GM11168 (cell line): ENCODE results near the gene ORC3.
"Not testable (repeated sequence)": the region's sequence is repeated elsewhere in the genome, so short reads cannot be mapped to it uniquely, and the experiment has no call there.

Experiments
- in situ Hi-C: fragments of 300-500 bp; cut with MboI; formaldehyde crosslinking; loops from one replicate; pipeline ENCODE4 v1.12.0; 2022; ENCODE audit warnings: low sequenced_read_pairs; ENCODE audit not compliant: unreplicated experiment

The ORC3 gene

DNA sequence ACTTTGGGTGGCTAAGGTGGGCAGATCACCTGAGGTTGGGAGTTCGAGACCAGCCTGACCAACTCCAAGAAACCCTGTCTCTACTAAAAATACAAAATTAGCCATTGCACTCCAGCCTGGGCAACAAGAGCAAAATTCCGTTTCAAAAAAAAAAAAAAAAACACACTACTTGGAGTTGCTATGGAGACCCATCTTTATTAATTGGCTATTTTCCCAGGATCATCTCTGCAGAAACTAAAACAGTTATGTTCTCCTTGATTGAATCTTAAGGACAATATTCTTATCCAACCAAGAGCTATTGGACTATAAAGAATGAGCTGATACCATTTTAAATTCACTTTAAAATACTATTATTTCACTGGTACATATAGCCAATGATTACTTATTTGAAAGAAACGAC, 97.4 kb downstream of the ORC3 start:
- in situ Hi-C loops = no loop called here

DNA sequence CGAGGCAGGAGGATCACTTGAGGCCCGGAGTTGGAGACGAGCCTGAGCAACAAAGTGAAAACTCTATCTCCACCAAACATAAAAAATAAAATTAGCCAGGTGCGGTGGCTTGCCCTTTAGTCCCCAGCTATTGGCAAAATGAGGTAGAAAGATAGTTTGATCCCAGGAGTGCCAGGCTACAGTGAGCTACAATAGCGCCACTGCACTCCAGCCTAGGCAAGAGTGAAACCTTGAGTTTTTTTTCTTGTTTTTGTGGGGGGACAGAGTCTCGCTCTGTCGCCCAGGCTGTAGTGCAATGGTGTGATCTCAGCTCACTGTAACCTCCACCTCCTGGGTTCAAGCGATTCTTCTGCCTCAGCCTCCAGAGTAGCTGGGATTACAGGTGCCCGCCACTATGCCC, 98.0 kb downstream of the ORC3 start:
- in situ Hi-C loops = not testable (repeated sequence)

DNA sequence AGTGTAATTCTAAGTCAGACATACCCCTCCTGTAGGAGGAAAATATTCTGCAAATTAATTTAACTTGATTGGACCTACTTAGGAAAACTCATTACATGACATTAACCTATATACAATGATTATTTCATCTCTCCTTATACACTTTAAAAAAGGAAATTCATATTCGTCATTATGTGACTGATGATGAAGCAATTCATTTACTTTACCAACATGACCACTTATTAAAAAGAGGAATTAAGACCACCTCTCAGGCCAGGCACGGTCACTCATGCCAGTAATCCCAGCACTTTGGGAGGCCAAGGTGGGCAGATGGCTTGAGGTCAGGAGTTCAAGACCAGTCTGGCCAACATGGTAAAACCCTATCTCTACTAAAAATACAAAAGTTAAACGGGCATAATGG, 100.5 kb downstream of the ORC3 start:
- in situ Hi-C loops = no loop called here

DNA sequence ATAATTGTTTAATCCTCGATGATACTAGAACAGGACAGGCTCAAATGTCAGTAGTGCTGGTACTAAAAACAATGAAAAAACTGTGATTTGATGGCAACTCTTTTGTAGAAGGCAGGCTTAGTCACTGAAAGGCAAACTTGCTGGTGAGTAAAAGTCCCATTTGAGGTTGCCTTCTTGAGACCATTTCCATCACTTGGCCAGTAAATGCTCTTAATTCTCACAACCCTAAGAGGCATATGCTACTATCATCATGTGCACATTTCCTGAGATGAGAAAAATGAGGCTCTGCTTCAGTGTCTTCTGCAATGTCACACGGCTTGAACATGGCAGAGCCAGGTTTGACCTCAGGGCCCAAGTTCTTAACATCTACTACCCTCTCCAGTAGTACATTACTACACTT, 102.2 kb downstream of the ORC3 start:
- in situ Hi-C loops = no loop called here

DNA sequence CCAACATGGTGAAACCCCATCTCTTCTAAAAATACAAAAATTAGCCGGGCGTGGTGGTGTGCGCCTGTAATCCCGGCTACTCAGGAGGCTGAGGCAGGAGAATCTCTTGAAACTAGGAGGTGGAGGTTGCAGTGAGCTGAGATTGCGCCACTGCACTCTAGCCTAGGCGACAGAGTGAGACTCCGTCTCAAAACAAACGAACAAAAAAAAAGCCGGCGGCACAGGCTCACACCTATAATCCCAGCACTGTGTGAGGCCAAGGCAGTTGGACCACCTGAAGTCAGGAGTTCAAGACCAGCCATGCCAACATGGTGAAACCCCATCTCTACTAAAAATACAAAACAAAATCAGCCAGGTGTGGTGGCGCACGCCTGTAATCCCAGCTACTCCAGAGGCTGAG, 106.9 kb downstream of the ORC3 start:
- in situ Hi-C loops = not testable (repeated sequence)

DNA sequence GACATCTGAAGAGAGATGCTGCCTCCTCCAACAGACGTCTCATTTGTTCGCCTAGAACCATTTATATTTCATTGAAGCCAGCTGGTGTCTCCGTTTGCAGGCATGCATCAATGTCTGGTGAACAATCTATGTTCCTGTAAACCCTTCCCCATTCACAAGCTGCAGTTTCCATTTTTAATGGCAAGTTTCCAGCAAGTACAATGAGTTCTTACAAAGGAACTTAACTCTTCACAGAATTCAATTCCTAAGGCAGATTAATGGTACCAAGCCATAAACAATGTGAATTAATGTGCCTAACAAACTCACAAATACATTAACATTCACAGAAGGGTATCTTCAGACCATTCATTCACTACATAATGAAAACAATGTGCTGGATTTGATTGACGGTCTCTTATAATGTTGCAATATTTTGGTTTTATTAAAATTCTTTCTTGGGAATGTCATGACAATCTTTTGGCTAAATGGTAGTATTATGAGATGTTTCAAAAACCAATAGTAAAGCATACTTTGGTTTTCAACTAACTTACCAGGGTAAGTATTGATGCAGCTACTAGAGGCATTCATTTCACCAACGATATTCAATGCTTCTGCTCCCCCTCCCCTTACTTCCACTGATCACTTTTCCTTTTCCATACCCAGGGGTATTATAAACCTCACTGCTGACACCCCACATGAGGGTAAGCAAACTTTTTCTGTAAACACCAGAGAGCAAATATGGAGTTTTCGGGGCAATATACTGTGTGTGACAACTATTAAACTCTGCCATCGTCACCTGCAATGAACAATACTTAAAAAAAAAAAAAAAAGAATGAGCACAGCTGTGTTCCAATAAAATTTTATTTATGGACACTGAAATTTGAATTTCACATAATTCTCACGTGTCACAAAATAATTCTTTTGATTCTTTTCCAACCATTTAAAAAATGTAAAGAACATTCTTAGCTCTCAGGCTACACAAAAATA, 107.9 kb downstream of the ORC3 start:
- in situ Hi-C loops = no loop called here

DNA sequence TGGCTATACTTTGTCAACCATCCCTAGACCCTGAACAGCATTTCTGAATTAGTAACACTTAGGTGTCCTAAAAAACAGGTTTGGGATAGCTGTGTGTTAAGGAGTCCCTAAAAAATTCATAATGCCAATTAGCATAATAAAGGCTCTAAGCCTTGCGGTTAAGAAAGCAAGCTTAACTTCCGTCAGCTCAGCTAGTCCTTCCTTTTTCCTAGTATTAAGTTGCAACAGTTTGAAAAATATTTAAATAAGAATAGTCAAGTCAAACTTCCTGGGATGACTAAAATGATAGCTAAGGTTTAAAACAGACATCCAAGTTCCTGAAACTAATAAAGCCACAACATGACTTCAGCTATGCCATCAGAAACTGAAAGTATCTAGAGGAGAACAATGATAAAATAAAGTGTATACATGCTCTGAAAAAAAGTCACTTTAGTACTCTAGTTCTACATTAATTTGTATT, 108.6 kb downstream of the ORC3 start:
- in situ Hi-C loops = no loop called here

DNA sequence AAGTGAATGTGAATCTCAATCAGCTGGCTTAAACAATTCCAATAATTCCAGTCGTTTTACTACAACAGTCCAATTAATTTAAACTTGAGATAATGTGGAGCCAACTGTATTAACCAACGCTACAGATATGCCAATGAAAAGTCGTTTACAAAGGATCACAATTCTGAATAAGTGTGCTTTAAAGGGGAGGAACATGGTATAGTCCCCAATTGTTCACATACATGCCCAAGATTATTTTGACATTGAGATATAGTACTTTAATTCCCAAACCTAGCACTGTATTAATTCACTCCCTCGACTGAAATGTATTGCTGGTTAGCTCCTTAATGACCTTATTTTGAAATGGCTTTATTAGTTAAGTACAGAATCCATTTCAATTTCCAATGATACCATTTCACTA, 109.6 kb downstream of the ORC3 start:
- in situ Hi-C loops = no loop called here

DNA sequence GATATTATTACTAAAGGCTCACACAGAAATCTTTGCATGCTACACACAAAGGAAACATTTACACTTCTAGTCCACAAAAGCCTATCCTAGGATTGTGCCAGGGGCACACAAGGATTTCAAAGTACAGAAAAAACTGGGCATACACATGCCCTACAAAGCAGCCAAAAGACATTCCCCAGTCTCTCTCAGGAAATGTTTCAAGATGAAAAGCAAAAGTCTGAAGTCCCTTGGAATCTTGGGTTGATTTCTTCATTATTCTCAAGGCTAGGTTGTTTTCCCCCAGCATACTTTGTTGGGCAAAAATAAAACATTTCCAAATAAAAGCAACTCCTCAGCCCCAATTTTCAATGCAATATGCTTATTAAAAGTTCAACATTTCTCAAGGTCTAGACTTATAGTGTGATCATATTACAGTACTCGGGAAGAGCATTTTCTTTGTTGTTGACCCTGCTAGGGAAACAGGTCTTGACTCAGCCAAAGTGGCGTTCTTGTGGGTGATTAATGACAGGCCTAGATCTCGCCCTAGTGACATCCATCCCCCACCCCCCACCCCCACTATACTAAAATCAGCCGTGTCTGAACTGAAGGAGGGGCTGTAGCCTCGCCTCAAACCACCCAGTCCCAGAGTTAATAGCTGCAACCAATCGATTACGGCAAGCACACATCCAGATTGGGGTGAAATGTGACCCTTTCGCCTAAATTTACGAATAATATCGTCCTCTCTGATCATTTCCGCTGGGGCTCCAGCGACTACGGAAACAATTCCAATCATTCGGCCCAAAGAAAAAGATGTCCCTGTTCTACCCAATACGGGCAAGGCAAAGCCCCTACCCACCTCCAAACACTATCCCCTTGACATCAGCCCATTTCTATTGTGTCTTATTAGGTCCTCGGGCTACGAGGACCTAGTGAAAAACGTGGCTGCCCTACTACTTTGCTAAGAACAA, 110.7 kb downstream of the ORC3 start:
- in situ Hi-C loops = loop anchor here (10.0 kb wide), 1 partner anchor 224 kb away; no protein-coding TSS in a partner anchor

DNA sequence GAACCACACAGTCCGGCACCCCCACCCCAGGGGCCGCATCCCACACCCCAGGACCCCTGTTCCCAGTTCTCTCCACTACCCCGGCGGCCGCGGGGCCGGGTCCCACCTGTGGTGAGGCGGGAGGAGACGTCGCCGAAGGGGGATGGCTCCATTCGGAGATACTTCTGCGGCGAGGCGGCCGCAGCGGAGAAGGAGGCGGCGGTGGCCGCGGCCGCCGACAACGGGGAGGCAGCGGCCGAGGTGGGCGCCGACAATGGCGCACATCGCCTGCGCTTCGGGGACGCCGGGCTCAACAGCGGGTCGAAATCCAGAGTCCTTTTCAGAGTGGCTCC, 111.4 kb downstream of the ORC3 start:
- in situ Hi-C loops = loop anchor here (10.0 kb wide), 1 partner anchor 223 kb away; no protein-coding TSS in a partner anchor

DNA sequence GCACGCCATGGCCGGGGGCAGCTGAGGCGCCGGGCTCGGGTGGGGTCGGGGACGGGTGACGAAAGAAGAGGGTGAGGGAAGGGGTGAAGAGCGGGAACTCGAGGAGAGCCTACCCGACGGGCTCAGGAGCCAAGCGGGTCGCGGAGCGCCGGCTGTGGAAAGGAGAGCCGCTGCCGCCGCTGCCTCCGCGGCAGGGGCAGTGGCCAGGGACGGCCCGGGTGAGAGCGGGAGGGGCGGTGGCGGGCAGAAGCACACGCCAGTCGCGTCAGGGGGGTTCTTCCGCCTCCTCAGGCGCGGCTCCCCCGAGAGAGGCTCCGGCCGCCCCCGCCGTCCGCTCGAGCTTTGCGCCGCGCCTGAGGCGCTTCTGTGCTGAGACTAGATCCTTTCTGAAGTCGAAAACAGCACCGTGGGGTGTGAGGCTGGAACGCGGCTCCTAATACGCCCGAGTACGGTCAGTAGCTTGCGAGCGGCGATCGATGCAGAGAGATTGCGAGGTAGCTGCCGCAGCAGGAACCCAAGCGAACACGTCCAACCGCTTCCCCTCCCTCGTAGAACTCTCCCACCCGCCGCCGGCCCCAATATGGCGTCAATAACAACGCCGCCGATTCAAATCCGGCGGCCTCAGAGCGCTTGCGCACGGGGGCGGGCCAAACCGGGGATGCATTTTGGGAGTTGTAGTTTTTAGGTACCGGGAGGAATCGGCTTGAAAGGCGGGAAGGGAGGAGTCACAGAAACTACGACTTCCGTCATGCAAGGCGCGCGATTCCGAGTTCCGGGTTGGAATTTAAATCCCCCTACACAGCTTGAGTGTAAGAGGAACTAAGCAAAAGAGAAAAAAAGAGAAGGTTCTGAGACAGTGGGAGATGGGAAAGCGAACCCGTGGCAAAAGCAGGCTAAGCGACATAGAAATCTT, 112.0 kb downstream of the ORC3 start, which contains the start of gene AKIRIN2:
Gene AKIRIN2 (minus strand): TSS at position 558 of the 913 bp plus-strand sequence. CDS start 549 bp downstream, at position 9.
- in situ Hi-C loops = loop anchor here (10.0 kb wide), 1 partner anchor 223 kb away; no protein-coding TSS in a partner anchor

DNA sequence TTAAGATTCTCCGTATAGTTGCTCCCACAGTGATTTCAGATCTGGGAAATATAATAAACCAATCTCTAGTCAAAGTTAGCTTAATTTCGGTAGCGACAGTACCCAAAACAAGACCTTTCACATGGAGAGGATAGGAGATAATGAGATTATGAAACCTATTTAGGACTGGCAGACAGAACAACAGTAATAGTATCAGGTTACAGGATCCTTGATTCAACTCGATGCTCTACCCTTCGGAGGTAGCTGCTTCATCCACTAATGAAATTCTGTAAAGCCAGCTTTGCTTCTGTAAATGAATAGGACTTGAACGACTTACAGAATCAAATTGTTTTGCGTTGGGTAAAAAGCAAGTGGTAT, 112.6 kb downstream of the ORC3 start:
- in situ Hi-C loops = loop anchor here (10.0 kb wide), 1 partner anchor 222 kb away; no protein-coding TSS in a partner anchor

DNA sequence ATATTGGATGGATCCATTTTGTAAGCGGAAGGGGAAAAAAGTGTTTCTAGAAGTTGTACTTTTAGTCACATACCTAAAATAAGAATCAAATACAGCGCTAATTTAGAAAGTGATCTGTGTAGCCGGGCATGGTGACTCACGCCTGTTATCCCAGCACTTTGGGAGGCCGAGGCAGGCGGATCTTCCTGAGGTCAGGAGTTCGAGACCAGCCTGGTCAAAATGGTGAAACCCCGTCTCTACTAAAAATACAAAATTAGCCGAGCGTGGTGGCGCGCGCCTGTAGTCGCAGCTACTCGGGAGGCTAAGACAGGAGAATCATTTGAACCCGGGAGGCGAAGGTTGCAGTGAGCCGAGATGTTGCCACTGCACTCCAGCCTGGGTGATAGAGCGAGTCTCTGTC, 113.1 kb downstream of the ORC3 start:
- in situ Hi-C loops = loop anchor here (10.0 kb wide), 1 partner anchor 222 kb away; no protein-coding TSS in a partner anchor

DNA sequence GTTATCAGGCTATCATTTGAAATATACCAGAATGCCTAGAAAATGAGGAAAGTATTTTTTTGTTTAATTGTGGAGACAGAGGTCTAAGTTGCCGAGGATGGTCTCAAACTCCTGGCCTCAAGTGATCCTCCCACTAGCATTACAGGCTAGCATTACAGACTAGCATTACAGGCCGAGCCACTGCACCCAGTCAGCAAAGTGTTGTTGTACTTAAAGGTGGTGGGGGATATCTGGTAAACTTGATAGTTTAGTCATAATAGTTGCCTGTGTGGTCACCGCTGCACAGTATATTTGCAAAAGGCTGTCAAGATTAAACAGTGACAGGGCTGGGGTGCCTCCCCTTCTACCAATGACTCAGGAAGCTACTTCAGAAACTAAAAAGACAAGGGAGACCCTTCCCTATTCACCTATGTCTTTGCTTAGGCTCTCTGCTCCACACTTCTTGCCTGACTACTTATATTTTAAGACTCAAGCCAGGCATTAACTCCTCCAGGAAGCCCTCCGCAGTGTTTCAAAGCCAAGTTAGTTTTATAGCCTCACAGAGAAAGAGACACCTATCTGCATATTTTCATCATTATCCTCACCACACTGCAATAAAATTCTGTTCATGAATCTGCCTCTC, 115.2 kb downstream of the ORC3 start:
- in situ Hi-C loops = loop anchor here (10.0 kb wide), 1 partner anchor 220 kb away; no protein-coding TSS in a partner anchor

DNA sequence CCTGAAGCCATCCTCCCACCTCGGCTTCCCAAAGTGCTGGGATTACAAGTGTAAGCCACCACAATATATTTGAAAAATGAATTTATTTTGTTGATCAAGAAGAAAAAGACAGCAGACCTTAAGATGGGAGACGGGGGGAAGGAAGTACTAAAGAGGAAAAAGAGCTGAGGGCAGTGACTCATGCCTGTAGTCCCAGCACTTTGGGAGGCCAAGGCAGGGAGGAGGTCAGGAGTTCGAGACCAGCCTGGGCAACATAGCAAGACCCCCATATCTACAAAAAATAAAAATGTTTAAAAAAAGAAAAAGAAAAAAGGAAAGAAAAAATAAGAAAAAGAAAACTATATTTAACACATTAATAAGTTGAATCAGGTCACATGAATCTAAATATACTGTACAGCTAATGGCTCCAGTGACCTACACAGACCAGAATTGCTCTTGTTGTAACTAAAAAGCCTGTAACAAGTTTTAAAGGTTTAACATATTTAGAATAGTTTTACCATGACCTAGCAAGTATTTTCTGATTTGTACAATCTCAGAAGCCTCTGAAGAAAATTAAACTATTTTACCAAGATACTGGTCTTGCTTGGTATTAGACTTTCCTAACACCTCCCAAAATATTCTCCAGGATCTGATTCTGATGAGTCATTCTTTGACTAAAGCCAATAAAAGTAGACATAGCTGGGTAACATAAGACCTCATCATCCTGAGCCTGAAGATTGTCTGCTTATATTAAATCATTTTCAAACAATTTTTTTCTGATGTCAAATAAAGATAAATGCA, 116.4 kb downstream of the ORC3 start:
- in situ Hi-C loops = loop anchor here (10.0 kb wide), 1 partner anchor 218 kb away; no protein-coding TSS in a partner anchor

DNA sequence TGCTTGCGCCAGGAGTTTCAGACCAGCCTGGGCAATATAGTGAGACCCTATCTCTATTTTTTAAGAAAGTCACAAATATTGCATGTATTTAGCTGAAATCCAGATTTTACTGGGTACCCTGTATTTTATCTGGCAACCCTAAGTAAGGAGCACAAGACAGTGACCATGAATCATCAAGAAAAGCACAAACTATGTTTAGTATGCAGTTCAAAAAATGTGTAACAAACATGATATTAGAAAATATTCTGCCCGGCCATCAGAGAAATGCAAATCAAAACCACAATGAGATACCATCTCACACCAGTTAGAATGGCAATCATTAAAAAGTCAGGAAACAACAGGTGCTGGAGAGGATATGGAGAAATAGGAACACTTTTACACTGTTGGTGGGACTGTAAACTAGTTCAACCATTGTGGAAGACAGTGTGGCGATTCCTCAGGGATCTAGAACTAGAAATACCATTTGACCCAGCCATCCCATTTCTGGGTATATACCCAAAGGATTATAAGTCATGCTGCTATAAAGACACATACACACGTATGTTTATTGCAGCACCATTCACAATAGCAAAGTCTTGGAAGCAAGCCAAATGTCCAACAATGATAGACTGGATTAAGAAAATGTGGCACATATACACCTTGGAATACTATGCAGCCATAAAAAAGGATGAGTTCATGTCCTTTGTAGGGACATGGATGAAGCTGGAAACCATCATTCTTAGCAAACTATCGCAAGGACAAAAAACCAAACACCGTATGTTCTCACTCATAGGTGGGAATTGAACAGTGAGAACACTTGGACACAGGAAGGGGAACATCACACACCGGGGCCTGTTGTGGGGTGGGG, 118.9 kb downstream of the ORC3 start:
- in situ Hi-C loops = loop anchor here (10.0 kb wide), 1 partner anchor 216 kb away; no protein-coding TSS in a partner anchor

DNA sequence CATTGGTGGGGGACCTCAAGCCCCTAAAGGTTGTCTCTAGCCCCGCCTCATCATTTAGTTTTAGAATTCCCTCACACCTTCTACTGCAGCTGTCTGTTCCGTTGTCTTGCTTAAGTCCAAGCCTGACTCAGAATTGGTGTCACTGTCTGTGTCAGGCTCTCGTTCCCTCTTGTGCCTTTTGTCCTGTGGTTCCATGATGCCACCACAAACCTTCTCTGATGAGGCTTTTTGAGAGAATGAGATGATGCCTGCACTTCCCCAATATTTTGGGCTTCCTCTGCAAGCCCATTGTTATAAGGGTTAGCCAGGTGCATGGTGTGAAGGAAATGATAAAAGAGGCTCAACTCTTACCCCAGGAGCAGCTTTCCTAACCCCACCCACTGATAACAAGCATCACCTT, 120.2 kb downstream of the ORC3 start:
- in situ Hi-C loops = no loop called here
